Occipital lobe (tissue), 2 donors: ENCODE measurements around the gene TOM1. TPM values are rescaled to one million over a fixed set of nuclear protein-coding genes. Genes with fewer than 3 reads are reported as not detected.

ENCODE experiments used
- DNase-seq: peaks from one replicate; lab custom pipeline; 2025; lab: John Stamatoyannopoulos, UW
- total RNA-seq: library from RNA; depleted of rRNA; stranded (reverse); fragments of >200 nt; gene quantifications from one replicate; pipeline ENCODE4 v1.2.3, GENCODE V29; 2014

The TOM1 gene
- total RNA-seq, 1 donor from 2014 or later = 7.2 TPM

GRCh38 chr22:35367331-35367886, 67.7 kb downstream of the TOM1 start:
- DNase-seq = no peak

- no peak for DNase-seq
Measured at GRCh38 chr22:35368386-35368785, 68.7 kb downstream of the TOM1 start.

DNA sequence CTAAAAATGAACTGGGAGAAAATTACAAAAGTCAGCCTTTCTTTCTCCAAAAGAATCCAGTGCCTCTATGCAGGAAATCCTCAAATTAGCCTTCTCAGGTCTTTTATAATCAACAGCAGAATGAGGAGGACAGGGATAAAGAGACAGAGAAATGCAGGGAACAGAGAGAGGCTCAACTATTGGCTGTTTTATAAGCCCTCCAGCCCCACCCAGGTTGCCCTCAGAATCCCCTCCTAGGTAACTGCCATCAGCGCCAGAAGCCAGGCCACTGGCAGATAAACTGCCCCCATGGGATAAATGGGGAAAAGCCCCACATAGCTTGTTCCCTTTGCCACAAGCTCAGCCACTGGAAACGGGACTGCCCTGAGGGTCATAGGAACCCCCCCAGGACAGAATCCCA, 70.3 kb downstream of the TOM1 start:
- DNase-seq = no peak

DNA sequence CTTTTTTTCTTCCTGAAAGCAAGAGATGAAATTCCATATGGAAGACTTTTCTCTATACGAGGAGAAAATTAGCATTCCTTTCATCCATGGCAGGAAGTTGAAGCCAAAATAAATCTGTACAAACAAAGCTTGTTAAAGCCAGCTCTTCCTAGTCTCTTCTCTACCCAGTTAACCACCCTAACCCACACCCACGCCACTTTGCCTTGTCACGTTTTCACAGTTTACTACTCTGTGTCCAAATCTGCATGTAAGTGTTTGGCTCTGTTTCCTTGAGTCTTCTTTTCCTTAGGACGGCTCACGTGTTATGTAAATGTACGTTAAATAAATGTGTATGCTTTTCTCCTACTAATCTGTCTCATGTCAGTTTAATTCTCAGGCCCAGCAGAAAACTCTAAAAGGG, 74.1 kb downstream of the TOM1 start:
- DNase-seq = no peak

GRCh38 chr22:35375031-35375430, 75.3 kb downstream of the TOM1 start:
- DNase-seq = no peak

GRCh38 chr22:35375526-35375925, 75.8 kb downstream of the TOM1 start:
- no peak for DNase-seq

GRCh38 chr22:35376728-35377472, 77.2 kb downstream of the TOM1 start:
- peak; percentile 55 for DNase-seq

DNA sequence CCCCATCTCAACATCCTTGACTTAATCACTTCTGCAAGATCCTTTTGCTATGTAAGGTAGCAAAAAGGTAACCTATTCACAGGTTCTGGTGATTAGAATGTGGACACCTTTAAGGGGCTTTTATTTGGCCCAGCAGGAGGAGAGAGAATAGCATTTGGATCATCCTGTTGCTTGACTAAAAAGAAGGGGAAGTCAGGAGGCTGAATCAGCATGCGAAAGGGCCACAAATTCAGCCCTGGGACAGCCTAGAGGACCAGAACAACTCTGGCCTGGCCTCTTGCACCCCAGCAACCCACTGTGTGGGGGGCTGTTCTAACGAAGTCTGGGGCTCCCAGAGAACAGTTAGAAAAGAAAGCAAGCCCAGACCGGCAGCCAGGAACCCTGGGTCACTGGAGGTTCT, 78.0 kb downstream of the TOM1 start:
- DNase-seq = no peak

DNA sequence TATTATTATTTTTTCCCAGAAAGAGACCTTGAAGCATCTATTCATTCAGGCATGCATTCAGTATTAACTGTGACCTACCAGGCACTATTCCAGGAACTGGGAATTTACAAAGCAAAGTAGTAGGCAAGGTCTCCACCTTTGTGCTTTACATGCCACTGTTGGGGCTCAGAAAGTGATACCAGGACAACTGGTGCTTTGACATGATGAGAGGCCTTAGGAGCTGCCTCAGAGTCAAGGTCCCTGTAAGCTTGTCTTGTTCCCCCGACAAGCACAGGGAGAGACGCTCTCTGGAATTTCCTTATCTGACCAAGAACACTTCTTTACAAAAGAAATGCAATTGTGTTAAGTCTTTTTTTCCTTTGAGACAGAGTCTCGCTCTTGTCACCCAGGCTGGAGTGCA, 78.9 kb downstream of the TOM1 start:
- DNase-seq = no peak

GRCh38 chr22:35379146-35379993, 79.7 kb downstream of the TOM1 start:
- no peak for DNase-seq

GRCh38 chr22:35380013-35380412, 80.3 kb downstream of the TOM1 start:
- no peak for DNase-seq

- DNase-seq = peak; percentile 76
Measured at GRCh38 chr22:35380537-35381423, 81.1 kb downstream of the TOM1 start, which contains the start of gene HMOX1. HMOX1 (plus strand) TSS chr22:35381096; CDS start chr22:35381174, 78 bp downstream.

DNA sequence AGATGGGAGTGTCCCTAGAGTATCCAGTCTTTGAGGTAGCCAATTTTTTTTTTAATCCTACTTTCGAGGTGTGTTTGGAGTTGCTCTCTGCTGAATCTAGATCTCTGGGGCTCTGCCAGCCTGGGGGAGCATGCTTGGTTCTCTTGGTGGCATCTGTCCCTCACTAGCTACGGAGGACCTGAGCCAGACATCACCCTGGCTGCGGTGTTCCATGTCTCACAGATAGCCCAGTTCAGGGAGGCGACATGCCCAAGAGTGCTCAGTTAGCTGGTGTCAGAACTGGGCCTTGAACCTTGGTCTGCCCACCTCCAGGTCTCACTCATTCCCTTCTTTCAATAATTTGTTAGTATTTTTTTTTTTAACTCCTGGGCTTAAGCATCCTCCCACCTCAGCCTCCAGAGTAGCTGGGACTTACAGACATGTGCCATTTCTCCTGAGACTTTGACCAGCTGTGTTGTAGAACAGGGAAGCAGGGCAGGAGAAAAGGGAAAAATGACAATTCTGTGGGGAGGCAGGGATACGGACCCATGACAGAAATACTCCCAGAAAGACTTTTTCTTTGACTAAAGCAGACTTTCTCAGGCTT, 81.8 kb downstream of the TOM1 start:
- no peak for DNase-seq

DNA sequence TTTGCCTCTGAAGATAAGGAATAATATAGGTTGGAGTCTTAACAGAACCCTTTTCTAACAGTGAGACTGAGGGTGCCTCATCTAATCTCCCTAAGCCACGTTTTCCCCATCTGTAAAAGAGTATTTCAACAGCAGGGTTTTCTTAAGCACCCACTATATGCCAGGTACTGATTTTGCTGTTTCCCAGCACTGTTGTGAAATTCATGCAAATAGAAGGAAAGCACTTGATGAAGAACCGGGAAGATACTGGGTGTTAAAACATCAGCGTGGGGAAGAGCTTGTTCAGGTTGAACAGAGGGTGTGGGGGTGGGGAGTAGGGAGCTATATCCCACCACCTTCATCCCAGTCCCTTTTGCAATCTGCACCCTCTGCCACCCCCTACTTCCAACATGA, 84.0 kb downstream of the TOM1 start:
- no peak for DNase-seq

DNA sequence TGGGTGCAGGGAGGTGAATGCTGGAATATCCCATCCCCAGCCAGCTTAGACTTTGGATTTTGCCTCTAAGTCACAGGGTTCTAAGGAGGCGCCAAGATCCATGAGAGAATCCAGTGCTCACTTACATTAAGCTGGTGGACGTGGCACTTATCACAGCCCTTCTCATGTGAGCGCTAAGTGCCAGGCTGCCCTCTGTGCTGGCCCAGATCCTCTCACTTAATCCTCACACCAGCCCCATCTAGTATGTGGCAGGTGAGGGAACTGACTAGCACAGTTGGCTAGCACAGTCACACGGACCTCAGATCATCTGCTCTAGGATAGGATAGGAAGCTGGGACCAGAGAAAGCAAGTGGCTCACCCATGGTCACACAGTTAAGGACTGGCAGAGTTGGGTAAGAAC, 84.8 kb downstream of the TOM1 start:
- DNase-seq = no peak

GRCh38 chr22:35384975-35385588, 85.4 kb downstream of the TOM1 start:
- no peak for DNase-seq

- no peak for DNase-seq
Measured at GRCh38 chr22:35386670-35387288, 87.1 kb downstream of the TOM1 start.

DNA sequence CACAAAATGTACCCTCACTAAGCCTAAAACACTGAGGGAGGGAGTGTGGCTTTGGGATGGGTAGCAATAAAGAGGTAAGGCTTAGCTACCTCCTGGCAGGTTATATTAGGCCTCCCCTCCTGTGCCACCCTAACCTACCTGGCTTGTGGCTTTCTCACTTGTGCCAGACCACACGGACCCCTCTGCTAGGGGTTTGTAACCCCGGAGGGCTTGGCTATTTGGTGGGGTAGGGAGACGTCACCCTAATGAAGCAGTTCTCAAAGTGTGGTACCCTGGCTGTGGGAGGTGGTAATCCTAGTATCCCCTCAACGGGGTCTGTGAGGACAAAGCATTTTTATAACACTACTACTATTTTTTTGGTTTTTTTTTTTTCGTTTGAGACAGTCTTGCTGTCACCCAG, 91.2 kb downstream of the TOM1 start:
- no peak for DNase-seq

- no peak for DNase-seq
Measured at GRCh38 chr22:35392357-35392756, 92.7 kb downstream of the TOM1 start.
